DOHH2 (cell line): ENCODE results near the gene ITPKC.

Experiments
- CTCF ChIP-seq: fragments of 200-600 bp; sonication (generic); IDR thresholded peaks from one replicate; pipeline ENCODE4 v1.5.1; 2014; ENCODE audit warnings: antibody characterized with exemption, mild to moderate bottlenecking, low read depth, low read length; ENCODE audit not compliant: poor library complexity, severe bottlenecking
- EZH2phosphoT487 ChIP-seq: fragments of 200-600 bp; sonication (generic); IDR thresholded peaks from 2 replicates; pipeline ENCODE4 v1.6.1; 2017; ENCODE audit warnings: borderline replicate concordance, mild to moderate bottlenecking, antibody characterized with exemption, low read length, moderate library complexity, mixed read lengths

- no peak for TF ChIP-seq CTCF
- no peak for TF ChIP-seq EZH2phosphoT487
These were observed 10.8 kb upstream of the ITPKC start for GRCh38 chr19:40705950-40706619.
